Mucosa of gallbladder (tissue), 1 donor: ENCODE data around the gene TAF1D. TPM values are rescaled to one million over a fixed set of nuclear protein-coding genes. Genes with fewer than 3 reads are reported as not detected.
"Not testable (repeated sequence)": the region's sequence is repeated elsewhere in the genome, so short reads cannot be mapped to it uniquely, and the experiment has no call there.

Experiments
- DNase-seq: peaks from one replicate; pipeline ENCODE4 v3.0.0-alpha.2; 2020; ENCODE audit warnings: low spot score
- total RNA-seq: library from RNA; stranded (reverse); gene quantifications from one replicate; pipeline ENCODE4 v1.2.1, GENCODE V29; 2021
- donor health status: DM: no; HTN: no; CAD: no.

TAF1D gene
- total RNA-seq, 1 donor from 2014 or later, result 85.1 TPM

DNA sequence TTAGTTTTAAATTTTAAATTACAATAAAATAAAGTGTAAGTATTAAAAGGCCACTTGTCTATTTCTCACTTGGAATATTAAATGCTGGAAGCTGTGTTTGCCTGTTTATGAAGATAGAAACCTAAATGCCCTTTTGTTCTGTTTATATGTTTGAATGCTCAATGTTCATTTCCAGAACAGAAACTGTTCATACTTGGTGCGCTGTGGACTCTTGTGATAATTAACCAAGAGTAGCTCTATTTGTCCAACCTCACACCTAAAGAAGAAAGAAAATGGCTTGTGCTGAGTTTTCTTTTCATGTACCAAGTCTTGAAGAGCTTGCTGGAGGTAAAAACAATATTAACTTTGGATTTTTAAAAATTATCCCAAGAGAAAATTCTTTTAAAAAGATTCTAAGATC lies 5.8 kb upstream of the TAF1D start:
- no peak for DNase-seq

DNA sequence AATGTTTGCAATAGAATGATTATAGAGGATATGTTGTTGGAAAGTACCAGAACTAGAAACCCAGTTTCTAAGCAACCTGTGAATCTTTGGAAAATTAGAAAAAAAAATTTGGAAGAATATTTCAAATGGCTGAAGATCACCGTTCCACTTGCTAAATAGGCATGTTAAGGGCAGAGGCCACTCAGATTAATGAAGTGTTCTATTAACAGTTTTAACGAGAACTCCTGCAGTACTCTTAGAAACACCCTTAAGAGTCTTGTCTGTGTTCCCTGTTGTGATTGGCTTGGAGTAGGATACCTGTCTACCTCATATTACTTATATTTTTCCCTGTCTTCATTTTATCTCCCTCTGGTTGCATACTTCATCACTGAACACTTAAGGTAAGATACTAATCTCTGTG lies 4.8 kb upstream of the TAF1D start:
- DNase-seq, result no peak

DNA sequence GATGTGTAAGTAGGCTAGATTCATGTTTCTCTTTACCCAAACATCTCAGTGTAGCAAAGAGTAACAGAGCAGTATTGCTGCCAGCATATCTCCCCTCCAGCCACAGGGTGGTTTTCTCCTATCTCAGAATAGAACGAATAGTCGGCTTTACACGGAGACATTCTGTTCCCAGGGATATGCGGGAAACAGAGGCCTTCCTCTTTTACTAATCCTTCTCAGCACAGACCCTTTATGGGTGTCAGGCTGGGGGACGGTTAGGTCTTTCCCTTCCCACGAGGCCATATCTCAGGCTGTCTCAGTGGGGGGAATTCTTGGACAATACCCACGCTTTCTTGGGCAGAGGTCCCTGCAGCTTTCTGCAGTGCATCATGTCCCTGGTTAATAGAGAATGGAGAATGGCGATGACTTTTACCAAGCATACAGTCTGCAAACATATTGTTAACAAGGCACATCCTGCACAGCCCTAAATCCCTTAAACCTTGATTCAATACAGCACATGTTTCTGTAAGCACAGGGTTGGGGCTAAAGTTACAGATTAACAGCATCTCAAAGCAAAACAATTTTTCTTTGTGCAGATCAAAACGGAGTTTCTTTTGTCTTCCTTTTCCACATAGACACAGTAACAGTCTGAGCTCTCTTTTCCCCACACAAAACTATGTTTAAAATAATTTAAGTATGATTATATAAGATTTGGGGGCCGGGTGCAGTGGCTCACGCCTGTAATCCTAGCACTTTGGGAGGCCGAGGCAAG lies 3.9 kb upstream of the TAF1D start:
- not testable (repeated sequence) for DNase-seq

DNA sequence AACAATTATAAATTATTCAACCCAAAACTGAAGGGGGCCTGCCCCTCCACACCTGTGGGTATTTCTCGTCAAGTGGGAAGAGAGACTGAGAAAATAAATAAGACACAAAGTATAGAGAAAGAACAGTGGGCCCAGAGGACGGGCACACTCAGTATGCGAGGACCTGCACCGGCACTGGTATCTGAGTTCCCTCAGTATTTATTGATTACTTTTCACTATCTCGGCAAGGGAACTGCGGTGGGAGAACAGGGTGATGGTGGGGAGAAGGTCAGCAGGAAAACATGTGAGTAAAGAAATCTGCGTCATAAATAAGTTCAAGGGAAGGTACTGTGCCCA lies 3.3 kb upstream of the TAF1D start:
- DNase-seq, result no peak

DNA sequence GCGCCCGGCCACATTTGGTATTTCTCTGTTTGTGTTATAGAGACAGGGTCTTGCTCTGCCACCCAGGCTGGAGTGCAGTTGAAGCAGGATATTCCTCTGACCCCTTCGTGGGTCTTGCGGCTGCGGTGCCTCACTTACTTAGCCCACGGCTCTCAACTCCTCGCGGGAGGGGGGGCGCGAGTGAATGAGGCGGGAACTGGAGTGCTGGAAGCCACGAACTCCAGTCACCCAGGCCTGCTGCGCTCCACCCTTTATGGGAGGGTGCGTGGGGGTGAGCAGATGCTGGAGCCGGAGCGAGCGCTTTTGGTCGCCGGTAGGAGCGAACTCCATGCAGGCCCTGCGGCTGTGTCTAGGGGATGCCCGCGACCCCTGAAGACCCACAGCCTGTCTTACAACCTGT lies 2.0 kb upstream of the TAF1D start:
- no peak for DNase-seq

DNA sequence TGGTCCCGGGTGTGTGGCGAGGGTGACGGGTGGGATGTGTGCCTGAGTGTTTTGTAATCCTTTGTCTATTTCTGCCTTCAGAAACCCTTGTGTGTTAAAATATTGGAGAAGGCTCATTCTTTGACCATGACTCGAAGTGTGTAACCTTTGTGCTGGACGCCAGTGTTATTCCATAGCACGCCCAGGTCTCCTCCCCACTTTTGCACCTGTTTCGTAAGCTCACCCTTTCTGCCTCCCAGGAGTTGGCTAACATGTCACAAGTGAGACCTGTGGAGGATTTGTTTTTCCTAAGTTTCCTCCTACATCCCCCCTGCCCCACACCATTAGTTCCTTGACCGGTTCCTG lies 559 bp upstream of the TAF1D start:
- peak; percentile 54 for DNase-seq

DNA sequence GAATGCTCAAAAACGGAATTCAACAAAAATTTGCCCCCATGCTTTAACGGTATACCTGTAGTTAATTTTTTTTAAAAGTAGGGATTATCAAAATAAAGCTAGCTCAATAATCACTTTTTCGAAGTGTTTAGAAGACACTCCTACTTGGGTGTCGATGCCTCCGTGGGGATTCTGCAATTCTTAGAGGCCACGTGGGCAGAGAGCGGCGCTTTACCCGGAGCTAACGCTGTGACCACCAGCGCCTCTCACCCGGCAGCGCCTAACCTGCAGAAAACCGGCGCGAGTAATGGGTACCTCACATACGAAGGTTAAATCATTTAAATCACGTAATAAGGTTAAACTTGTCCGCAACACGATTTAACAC lies 583 bp downstream of the TAF1D start:
- DNase-seq, result peak; percentile 42

DNA sequence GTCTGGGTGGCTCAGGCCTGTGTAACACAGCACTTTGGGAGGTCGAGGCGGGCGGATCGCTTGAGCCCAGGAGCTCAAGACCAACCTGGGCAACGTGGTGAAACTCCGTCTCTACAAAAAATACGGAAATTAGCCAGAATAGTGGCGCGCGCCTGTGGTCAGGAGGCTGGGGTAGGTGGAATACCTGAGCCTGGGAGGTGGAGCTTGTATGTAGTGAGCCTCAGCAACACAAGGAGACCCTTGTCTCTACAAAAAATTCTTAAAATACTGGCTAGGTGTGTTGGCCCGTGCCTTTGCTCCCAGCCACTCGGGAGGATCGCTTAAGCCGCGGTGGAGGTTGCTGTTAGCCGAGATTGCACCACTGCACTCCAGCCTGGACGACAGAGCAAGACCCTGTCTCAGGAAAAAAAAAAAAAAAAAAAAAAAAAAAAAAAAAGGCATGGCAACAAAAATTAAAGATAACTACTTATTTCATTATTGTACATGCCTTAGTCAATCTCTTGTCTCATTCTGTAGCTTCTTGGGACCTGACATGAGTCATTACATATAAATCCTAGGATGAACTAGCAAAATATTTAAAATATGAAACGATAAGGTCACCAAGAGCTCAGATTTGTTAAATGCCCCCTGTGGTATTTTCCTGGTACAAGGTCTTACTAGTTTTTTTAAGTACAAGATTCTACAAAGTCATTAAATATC lies 1.1 kb downstream of the TAF1D start:
- no peak for DNase-seq

DNA sequence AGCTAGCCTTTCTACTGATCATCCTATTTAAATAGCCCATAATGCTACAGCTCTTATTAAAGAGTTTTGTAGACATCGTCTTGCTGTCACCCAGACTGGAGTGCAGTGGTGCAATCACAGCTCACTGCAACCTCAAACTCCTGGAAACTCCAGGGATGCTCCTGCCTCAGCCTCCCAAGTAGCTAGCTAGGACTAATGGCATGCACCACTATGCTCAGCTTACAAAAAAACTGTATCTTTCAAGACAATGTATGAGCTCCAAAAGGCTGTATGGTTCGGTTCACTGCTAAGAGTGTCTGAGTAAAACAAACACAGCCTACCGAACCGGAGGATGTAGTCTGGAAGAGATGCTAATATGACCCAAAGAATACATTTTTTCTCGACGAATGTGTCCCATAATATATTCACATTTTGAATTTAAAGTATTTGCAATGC lies 2.6 kb downstream of the TAF1D start:
- DNase-seq, result no peak

DNA sequence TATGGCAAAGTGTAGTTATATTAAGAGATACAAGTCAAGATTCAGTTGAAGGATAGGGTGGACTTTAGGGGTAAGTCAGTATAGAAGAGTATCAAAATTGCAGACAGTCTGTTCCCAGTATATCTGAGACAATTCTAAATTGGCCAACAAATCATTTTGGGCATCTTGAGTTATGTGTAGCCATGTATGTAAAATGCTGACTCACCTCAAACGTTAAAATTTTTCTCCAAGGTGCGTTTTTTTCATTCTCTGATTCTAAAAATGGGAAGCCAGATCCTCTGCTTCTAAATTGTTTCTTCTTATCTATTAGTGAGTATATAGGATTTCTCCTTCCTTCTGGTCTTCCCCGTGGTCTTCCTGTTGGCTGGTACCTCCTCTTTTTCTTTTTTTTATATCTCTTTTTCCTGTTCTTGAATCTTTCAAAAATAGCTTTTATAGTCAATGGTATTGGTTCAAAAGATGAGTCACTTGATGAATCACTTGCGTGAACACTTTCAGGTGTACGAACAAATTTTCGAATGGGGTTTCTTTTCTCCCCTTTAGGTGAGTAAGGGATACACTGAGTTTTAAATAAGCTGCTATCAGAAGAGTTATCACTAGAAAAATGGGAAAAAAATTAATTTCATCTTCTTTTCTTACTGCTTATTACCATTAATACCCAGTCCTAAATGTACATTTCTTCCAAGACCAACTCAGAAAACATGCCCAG lies 3.2 kb downstream of the TAF1D start:
- no peak for DNase-seq

DNA sequence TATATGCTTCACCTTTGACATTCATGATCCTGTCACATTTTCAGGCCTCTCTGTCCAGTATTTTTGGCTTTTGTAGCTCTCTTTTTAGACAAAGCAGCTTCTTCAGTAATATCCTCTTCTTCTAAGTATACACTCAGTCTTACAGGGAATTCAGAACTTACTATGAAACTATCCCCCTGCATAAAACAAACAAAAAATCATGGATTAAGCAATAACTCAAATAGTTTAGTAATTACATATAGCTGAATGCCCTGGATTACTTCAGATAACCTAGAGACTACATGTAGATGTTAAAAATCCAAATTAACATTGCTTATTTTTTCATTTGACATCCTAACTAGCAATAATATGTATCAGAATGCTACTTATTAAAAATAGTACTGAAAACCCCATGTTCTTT lies 5.2 kb downstream of the TAF1D start:
- no peak for DNase-seq

DNA sequence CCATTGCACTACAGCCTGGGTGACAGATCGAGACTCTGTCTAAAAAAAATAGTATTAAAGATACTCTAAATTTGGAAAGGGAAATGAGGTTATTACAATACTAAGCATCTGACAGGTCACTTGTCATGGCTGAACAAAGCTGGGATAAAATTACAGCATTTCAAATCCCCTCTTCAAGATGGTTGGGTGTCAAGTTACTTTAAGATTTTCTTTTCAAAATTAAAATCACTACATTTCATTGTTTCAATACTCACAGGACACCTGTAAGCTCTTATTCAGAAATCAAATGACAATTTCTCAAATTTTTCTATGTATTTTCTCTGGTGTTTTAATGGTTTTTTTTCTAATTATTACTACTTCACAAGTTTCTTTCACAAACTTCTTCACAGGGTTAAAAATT lies 5.7 kb downstream of the TAF1D start:
- no peak for DNase-seq

DNA sequence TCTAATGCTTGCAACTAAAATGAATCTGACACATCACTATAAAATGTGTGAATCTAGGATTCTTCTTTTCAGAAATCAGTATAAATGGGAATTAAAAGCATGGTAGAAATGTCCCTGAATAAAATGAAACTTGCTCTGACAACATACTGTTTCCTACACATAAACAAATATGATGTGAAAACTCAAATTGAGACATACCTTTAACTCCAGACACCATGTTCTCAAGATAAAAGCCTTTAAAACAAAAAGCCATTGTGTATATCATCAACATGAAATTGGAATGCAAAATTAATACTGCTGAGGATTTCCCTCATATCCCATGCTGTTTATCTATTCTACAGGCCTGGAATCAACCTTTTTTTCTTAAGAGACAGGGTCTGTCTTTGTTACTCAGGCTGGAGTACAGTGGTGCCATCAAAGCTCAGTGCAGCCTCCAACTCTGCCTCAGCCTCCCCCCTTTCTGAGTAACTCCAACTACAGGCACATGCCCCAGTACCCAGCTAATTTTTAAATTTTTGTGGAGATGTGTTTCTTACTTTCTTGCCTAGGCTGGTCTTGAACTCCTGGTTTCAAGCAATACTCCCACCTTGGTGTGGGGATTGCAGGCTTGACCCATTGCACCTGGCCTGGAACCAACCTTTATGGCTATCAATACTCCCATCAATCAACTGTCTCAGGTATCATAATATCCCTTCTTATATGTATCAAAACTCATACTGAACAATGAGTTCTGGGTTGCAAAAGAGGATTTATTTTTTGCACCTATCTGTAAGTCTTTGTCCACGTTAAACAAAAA lies 6.7 kb downstream of the TAF1D start:
- DNase-seq, result no peak

DNA sequence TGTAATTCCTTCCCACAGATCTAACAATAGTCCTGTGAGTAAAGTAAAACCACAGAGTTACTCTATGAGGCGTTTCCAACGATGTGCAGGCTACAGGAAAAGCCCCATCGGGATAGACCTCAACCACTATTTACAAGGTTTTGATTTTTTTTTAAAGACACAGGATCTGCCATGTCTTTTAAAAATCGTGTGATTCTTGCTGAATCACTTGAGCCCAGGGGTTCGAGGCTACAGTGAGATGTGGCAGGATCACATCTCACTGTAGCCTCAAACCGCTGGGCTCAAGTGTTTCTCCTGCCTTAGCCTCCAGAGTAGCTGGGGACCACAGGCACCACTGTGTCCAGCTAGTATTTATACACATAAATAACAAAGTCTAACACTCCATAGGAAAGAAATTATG lies 7.8 kb downstream of the TAF1D start:
- no peak for DNase-seq

DNA sequence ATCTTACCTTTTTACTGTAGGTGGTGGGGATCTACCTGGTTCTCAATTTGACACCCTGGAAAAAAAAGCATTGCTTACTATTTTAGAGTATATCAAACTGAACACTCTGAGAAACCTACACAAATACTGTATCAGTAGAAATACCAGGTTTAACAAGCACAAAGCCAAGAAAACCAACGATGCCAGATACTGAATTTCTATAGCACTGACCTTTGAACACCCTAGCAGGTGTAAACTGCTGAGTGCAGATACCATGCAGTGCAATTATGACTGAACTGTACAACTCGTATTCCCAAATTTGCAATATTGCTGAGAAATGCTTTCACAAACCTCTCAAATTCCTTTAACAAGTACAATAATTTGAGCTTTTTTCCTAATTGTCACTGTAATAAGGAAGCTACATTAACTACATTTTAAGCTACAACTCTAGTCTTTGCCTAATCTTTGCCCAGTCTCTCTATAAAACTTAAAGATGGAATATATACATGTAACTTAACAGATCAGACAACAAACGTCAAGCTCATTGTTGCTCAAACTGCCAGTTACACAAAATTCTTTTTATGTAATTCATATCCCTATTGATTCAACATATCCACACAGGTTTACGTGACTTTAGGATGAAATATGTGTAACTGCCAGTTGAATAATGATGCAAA lies 8.9 kb downstream of the TAF1D start:
- DNase-seq, result no peak

DNA sequence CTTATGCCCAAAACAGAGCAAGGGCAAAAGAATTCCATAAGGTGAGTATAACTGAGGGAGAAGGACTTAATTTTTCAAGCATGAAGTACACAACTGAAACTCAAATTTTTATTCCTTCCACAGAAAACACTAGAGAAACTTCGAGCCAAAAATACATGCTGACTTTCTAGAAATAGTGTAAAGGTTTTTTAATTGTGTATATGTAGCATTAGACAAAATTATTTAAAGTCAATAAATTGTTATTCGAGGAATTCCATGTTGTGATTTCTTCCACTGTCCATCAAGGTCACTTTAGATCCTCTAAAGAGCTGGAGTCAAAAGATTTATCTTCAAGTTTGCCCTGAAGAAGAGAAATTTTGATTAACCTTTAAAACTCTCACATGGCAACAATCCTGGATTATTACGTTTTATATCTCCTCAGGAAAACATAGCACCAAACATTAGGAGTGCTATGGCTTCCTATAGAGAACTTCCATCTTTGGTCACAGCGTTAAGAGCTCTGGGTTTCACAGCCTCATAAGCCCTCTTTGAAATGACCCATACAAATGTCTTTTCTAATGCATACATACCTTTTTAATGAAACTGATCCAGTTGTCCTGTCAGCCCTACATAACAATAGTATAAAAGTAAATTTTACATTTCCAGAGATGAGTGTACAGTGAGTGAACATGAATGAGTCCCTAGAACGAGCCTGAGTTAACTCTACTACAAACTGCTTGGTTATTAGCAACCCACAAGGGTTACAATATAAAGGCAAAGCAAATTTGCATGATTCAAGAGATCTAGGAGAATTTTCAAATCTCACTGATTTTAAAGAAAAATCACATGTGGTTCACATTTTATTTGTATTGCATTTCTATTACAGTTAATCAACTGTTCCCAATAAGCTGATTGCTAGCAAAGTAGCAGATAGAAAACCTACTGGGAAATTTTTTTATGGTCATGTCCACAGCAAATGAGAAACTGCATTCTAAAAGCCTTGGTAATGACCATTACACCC lies 10.9 kb downstream of the TAF1D start:
- DNase-seq, result no peak

DNA sequence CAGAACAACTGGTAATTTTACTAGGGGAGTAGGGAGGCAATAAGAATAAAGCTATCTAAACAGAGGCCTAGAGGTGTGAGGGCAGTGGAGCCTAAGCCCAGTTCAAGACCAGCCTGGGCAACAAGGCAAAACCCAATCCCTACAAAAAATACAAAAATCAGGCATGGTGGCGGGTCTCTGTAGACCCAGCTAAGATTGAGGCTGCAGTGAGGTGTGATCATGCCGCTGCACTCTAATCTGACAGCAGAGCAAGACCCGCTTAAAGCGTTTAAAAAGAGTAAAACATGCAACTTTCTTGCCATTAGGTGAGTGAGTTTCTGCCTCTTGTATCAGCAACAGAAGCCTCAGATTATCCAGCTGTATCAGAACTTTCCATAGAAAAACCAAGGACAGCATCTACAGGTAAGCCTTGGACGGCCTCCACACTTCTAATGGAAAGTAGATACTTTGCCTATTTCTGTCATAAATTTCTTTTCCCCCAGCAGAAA lies 12.1 kb downstream of the TAF1D start:
- DNase-seq, result no peak

DNA sequence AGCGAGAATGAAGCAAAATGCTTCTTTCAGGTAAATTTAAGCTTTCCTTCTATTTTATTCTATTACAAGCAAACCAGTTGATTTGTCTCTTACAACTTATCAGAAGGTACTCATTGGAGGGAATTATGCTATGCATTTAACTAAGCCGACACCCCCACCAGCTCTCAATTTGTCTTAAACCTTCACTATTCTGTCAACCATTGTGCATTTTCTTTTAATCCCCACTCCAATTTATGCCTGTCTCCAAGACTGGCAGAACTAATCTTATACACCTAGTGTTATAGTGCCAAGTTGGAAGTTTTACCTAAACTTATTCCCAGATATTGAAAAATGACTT lies 12.5 kb downstream of the TAF1D start:
- DNase-seq, result no peak

DNA sequence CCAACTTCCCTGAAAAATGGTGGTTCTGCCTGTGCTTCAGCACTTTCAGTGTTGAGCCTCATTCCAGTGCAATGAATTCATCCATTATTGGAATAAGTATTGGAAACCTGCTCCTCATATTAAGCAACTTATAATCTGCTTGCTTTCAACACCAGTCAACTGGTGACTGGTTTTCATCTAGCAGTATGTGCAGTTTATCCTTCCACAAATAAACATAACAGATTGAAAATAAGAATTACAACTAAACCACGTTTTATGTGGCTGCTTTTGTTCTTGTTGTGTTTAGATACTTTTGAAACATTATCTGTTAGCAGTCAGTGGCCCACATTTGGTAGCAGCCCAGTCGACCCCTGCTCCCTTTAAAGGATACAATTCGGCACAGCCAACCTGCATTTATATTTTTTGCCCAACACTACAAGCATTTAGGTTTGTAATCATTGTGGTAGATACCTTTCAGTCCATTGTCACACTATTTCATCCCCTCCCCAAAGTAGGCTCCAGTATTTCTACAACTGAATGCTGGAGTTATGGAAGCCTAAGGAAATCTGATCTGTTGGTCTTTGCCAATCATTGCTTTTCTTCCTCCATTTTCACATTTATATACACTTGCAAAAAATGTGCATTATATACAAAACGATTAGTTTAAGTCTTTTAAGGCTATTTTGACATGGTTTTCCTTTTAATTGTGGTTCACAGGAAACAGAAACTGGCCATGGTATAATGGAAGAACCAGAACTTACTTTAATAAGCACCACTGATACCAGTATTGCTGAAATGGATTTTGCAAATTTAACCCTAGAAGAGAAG lies 13.1 kb downstream of the TAF1D start:
- no peak for DNase-seq

DNA sequence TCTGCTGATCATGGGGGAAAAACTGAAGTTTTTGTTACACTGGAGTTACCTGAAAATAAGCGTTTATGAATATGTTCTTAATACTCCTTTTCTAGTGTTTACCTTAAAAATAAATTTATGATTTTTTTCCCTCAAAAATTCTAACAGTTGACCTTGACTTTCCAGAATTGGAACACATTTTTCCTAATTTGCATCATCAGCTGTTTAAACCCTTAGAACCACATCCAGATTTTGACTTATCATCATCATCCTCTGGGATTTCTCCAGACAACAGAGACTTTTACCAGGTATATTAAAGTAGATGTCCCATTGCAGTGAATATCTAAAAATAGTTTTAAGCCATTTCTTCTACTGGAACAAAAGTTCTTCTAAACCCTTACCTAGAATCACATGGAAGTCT lies 17.2 kb downstream of the TAF1D start:
- DNase-seq, result no peak
